Rectal smooth muscle tissue (tissue), 1 donor: ENCODE data around the gene GABRG3.

Source experiments
- H3K27ac ChIP-seq: one replicate; pipeline ENCODE4 v1.7.0; 2013; ENCODE audit warnings: low read depth, low read length, inconsistent platforms
- H3K27me3 ChIP-seq: one replicate; pipeline ENCODE4 v1.7.0; 2013; ENCODE audit warnings: low read length; ENCODE audit not compliant: control insufficient read depth, insufficient read depth
- H3K36me3 ChIP-seq: one replicate; pipeline ENCODE4 v1.7.0; 2013; ENCODE audit warnings: low read length; ENCODE audit not compliant: control insufficient read depth, insufficient read depth
- H3K4me1 ChIP-seq: one replicate; pipeline ENCODE4 v1.7.0; 2013; ENCODE audit warnings: low read length; ENCODE audit not compliant: control insufficient read depth, insufficient read depth
- H3K4me3 ChIP-seq: one replicate; pipeline ENCODE4 v1.7.0; 2013; ENCODE audit warnings: low read length
- H3K9ac ChIP-seq: one replicate; pipeline ENCODE4 v1.7.0; 2013; ENCODE audit warnings: low read length

Gene GABRG3

GRCh38 chr15:27249046-27249759, 278.2 kb downstream of the GABRG3 start:
- H3K9ac ChIP-seq = no peak overlapping the region
- no peaks in the 10 kb centered on the region for H3K27me3 ChIP-seq
- no peaks in the 10 kb centered on the region for H3K4me1 ChIP-seq
- H3K4me3 ChIP-seq = no peak overlapping the region
- H3K36me3 ChIP-seq = no peaks in the 10 kb centered on the region
- no peak overlapping the region for H3K27ac ChIP-seq

GRCh38 chr15:27249760-27250109, 278.8 kb downstream of the GABRG3 start:
- no peaks in the 10 kb centered on the region for H3K36me3 ChIP-seq
- no peaks in the 10 kb centered on the region for H3K4me1 ChIP-seq
- H3K9ac ChIP-seq = no peak overlapping the region
- H3K4me3 ChIP-seq = no peak overlapping the region
- H3K27me3 ChIP-seq = no peaks in the 10 kb centered on the region
- no peak overlapping the region for H3K27ac ChIP-seq

GRCh38 chr15:27250223-27250622, 279.2 kb downstream of the GABRG3 start:
- Histone ChIP-seq H3K36me3 (no peaks in the 10 kb centered on the region), H3K4me1 (no peaks in the 10 kb centered on the region), H3K27me3 (no peaks in the 10 kb centered on the region), H3K9ac (no peak overlapping the region), H3K4me3 (no peak overlapping the region), H3K27ac (no peak overlapping the region)

- no peaks in the 10 kb centered on the region for H3K27me3 ChIP-seq
- no peaks in the 10 kb centered on the region for H3K4me1 ChIP-seq
- H3K4me3 ChIP-seq = no peak overlapping the region
- no peaks in the 10 kb centered on the region for H3K36me3 ChIP-seq
- H3K9ac ChIP-seq = no peak overlapping the region
- no peak overlapping the region for H3K27ac ChIP-seq
These were observed 283.1 kb downstream of the GABRG3 start for GRCh38 chr15:27254055-27254454.

- H3K4me1 ChIP-seq = no peaks in the 10 kb centered on the region
- H3K27ac ChIP-seq = no peak overlapping the region
These were observed 283.8 kb downstream of the GABRG3 start for GRCh38 chr15:27254801-27255200.

GRCh38 chr15:27256446-27256845, 285.5 kb downstream of the GABRG3 start:
- no peak overlapping the region for H3K9ac ChIP-seq
- H3K4me3 ChIP-seq = no peak overlapping the region
- H3K27me3 ChIP-seq = no peaks in the 10 kb centered on the region
- no peaks in the 10 kb centered on the region for H3K36me3 ChIP-seq
- H3K4me1 ChIP-seq = no peaks in the 10 kb centered on the region
- H3K27ac ChIP-seq = no peak overlapping the region

More at GRCh38 chr15:27254801-27255200, 283.8 kb downstream of the GABRG3 start:
- H3K4me3 ChIP-seq = no peak overlapping the region
- no peak overlapping the region for H3K9ac ChIP-seq
- H3K27me3 ChIP-seq = no peaks in the 10 kb centered on the region
- no peaks in the 10 kb centered on the region for H3K36me3 ChIP-seq

- Histone ChIP-seq H3K36me3 (no peaks in the 10 kb centered on the region), H3K27ac (no peak overlapping the region), H3K27me3 (no peaks in the 10 kb centered on the region), H3K9ac (no peak overlapping the region), H3K4me3 (no peak overlapping the region), H3K4me1 (no peaks in the 10 kb centered on the region)
These were observed 287.3 kb downstream of the GABRG3 start for GRCh38 chr15:27258287-27258686.

GRCh38 chr15:27260523-27260922, 289.5 kb downstream of the GABRG3 start:
- Histone ChIP-seq H3K36me3 (no peaks in the 10 kb centered on the region), H3K4me3 (no peak overlapping the region), H3K27ac (no peak overlapping the region), H3K4me1 (no peaks in the 10 kb centered on the region), H3K27me3 (no peaks in the 10 kb centered on the region), H3K9ac (no peak overlapping the region)

GRCh38 chr15:27268923-27269322, 297.9 kb downstream of the GABRG3 start:
- no peak overlapping the region for H3K27ac ChIP-seq
- no peak overlapping the region for H3K9ac ChIP-seq
- no peaks in the 10 kb centered on the region for H3K27me3 ChIP-seq
- no peaks in the 10 kb centered on the region for H3K36me3 ChIP-seq
- no peaks in the 10 kb centered on the region for H3K4me1 ChIP-seq
- H3K4me3 ChIP-seq = no peak overlapping the region

- no peak overlapping the region for H3K9ac ChIP-seq
- H3K4me1 ChIP-seq = no peaks in the 10 kb centered on the region
- H3K27ac ChIP-seq = no peak overlapping the region
- no peaks in the 10 kb centered on the region for H3K27me3 ChIP-seq
- H3K4me3 ChIP-seq = no peak overlapping the region
- no peaks in the 10 kb centered on the region for H3K36me3 ChIP-seq
These were observed 300.3 kb downstream of the GABRG3 start for GRCh38 chr15:27271258-27271657.

- Histone ChIP-seq H3K27ac (no peak overlapping the region), H3K4me1 (no peaks in the 10 kb centered on the region), H3K36me3 (no peaks in the 10 kb centered on the region), H3K4me3 (no peak overlapping the region), H3K27me3 (no peaks in the 10 kb centered on the region), H3K9ac (no peak overlapping the region)
These were observed 301.4 kb downstream of the GABRG3 start for GRCh38 chr15:27272427-27272826.

- H3K4me3 ChIP-seq = no peak overlapping the region
- H3K27ac ChIP-seq = no peak overlapping the region
- no peaks in the 10 kb centered on the region for H3K36me3 ChIP-seq
These were observed 302.5 kb downstream of the GABRG3 start for GRCh38 chr15:27273506-27273905.

GRCh38 chr15:27278761-27279160, 307.8 kb downstream of the GABRG3 start:
- Histone ChIP-seq H3K27ac (no peak overlapping the region), H3K4me3 (no peak overlapping the region), H3K27me3 (no peaks in the 10 kb centered on the region), H3K9ac (no peak overlapping the region), H3K36me3 (no peaks in the 10 kb centered on the region), H3K4me1 (no peaks in the 10 kb centered on the region)

More at GRCh38 chr15:27273506-27273905, 302.5 kb downstream of the GABRG3 start:
- Histone ChIP-seq H3K9ac (no peak overlapping the region), H3K27me3 (no peaks in the 10 kb centered on the region), H3K4me1 (no peaks in the 10 kb centered on the region)
